Fibroblast of lung (primary cell): ENCODE results near the gene STARD10.

Experiments used
- EZH2 ChIP-seq: IDR thresholded peaks from 2 replicates; pipeline ENCODE4 v1.5.1; 2012; ENCODE audit warnings: low read length, control low read depth, mild to moderate bottlenecking; ENCODE audit errors: missing control alignments
- TF ChIP-seq, protein P1 (sequence below), 2 donors: IDR thresholded peaks in 1 of 2; conservative IDR thresholded peaks in 1 of 2; 1 replicate in 1 of 2; 2 replicates in 1 of 2; pipeline ENCODE4 v1.5.1; 2011 to 2012; ENCODE audit warnings: low read length in 2 of 2, control low read depth in 1 of 2, inconsistent platforms in 1 of 2, low read depth in 1 of 2, mild to moderate bottlenecking in 1 of 2

DNA sequence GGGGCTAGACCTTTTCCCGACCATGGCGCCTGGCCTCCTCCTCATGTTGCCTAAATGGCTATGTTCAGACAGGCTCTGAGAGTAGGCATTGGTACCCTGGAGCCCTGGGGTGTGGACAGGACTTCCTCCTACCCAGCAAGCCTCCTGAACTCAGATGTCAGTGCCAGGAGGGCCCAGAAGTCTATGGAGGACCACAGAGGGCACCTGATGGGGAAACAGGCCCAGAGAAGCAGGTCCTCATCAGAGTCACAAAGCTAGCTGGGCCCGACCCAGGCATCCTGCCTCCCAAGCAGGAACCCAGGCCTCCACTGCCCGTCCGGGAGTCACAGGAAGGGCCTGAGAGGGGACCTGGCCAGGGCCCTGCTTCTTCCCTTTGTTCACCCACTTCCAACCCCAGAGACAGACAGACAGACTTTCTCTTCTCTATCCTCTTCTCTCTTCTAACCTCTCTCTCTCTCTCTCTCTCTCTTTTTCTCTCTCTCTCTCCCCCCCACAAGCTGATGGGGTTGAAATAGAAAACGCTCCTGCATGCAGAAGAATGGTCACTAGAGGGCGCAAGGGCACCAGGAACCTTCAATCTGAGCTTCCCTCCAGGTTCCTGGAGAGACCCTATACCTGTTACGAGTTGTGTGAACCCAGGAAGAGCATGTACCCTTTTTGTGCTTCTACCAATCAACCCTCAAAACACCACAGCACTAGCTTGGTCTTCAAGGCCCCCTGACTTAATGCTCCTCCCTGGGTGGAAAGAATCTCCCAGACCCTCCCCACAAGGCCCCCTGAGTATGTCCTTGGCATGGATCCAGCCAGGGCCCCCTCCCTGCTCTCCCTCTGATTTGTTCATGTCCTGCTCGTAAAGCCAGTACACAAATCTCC, 68.8 kb downstream of the STARD10 start:
- TF ChIP-seq EZH2 = no peak
- TF ChIP-seq, protein P1, sequence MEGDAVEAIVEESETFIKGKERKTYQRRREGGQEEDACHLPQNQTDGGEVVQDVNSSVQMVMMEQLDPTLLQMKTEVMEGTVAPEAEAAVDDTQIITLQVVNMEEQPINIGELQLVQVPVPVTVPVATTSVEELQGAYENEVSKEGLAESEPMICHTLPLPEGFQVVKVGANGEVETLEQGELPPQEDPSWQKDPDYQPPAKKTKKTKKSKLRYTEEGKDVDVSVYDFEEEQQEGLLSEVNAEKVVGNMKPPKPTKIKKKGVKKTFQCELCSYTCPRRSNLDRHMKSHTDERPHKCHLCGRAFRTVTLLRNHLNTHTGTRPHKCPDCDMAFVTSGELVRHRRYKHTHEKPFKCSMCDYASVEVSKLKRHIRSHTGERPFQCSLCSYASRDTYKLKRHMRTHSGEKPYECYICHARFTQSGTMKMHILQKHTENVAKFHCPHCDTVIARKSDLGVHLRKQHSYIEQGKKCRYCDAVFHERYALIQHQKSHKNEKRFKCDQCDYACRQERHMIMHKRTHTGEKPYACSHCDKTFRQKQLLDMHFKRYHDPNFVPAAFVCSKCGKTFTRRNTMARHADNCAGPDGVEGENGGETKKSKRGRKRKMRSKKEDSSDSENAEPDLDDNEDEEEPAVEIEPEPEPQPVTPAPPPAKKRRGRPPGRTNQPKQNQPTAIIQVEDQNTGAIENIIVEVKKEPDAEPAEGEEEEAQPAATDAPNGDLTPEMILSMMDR (conservative IDR thresholded peaks at IDR 0.05 in 1 of 2, IDR thresholded peaks at IDR 0.05 in 1 of 2; ENCODE audit: low read depth in 1 of 2, low read length in 2 of 2) = peak; percentile 89 to 93
